Gastroesophageal sphincter (tissue), 3 donors: ENCODE measurements around the gene MRGPRG.

Experiments
- EP300 ChIP-seq: sonication (generic); formaldehyde crosslinking; IDR thresholded peaks from one replicate; pipeline ENCODE4 v1.6.1; 2017; ENCODE audit warnings: antibody characterized with exemption, mild to moderate bottlenecking
- POLR2A ChIP-seq, 2 donors: fragments of 450-650 bp; IDR thresholded peaks; one replicate each; pipeline ENCODE4 v1.6.1; 2017; ENCODE audit warnings: antibody characterized with exemption in 2 of 2, mild to moderate bottlenecking in 2 of 2, moderate library complexity in 1 of 2
- POLR2AphosphoS5 ChIP-seq: sonication (generic); formaldehyde crosslinking; IDR thresholded peaks from one replicate; pipeline ENCODE4 v1.6.1; 2017; ENCODE audit warnings: antibody characterized with exemption
- TF ChIP-seq, protein P1 (sequence below), 4 experiments: fragments of 200-600 bp in 2 of 4; fragments of 450-650 bp in 2 of 4; sonication (generic) in 1 of 4; IDR thresholded peaks; one replicate each; pipeline ENCODE4 v1.5.1; 2017 to 2019; ENCODE audit warnings: antibody characterized with exemption in 4 of 4, mild to moderate bottlenecking in 2 of 4, moderate library complexity in 2 of 4

DNA sequence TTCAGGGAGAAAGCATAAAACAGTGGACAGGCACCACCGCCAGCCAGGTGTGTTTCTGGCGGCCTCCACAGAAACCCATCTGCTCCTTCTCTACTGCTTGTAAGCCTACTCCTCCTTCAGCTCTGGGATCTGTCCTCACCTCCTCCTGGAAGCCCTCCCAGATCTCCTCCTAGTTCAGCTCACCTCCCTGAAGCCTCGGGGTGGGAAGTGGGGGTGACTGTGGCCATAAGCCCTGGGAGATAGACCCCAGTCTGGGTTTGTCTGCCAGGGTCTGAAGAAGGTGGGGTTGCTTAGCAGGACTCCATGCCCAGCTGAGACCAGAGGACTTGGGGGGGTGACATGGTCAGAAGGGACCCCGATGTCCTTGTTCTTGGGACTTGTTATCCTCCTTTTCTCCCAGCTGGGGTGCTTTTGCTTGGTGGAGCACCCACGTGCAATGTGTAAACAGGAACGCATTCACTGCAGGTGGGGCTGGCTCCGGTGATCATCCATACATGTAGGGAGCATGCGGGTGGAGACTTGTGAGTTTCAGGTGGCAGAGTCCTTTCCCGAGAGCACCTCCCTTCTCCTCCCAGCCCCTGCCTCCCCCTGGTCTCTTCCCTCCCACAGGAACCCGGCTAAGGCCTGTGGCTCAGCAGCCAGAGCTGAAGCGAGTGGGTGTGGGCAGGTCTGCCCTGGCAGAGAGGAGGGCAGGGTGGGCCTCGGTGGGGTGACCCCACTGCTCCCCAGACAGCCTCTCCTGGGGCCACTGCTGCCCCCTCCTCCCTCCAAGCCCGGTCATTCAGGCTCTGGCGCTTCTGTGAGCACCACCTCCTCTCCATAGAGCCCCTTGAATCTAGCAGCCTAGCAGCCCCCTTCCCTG is 25.9 kb downstream of the MRGPRG start:
- TF ChIP-seq, protein P1, sequence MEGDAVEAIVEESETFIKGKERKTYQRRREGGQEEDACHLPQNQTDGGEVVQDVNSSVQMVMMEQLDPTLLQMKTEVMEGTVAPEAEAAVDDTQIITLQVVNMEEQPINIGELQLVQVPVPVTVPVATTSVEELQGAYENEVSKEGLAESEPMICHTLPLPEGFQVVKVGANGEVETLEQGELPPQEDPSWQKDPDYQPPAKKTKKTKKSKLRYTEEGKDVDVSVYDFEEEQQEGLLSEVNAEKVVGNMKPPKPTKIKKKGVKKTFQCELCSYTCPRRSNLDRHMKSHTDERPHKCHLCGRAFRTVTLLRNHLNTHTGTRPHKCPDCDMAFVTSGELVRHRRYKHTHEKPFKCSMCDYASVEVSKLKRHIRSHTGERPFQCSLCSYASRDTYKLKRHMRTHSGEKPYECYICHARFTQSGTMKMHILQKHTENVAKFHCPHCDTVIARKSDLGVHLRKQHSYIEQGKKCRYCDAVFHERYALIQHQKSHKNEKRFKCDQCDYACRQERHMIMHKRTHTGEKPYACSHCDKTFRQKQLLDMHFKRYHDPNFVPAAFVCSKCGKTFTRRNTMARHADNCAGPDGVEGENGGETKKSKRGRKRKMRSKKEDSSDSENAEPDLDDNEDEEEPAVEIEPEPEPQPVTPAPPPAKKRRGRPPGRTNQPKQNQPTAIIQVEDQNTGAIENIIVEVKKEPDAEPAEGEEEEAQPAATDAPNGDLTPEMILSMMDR (IDR thresholded peaks at IDR 0.05) = no peak
- no peak for TF ChIP-seq POLR2A (IDR thresholded peaks at IDR 0.05)
- TF ChIP-seq EP300 = no peak
- no peak for TF ChIP-seq POLR2AphosphoS5
